Muscle layer of colon (tissue), 2 donors: ENCODE results near the gene FAM32A.

Experiments used
- H3K27ac ChIP-seq: one replicate; pipeline ENCODE4 v1.7.0; 2013; ENCODE audit warnings: low read depth, mild to moderate bottlenecking, low read length, moderate library complexity
- H3K27me3 ChIP-seq, 2 donors: one replicate each; pipeline ENCODE4 v1.7.0; 2013; ENCODE audit warnings: low read length in 2 of 2, mild to moderate bottlenecking in 2 of 2; ENCODE audit not compliant: insufficient read depth in 2 of 2, control insufficient read depth in 1 of 2
- H3K36me3 ChIP-seq: one replicate; pipeline ENCODE4 v1.7.0; 2013; ENCODE audit warnings: mild to moderate bottlenecking, low read length; ENCODE audit not compliant: insufficient read depth
- H3K4me1 ChIP-seq: one replicate; pipeline ENCODE4 v1.7.0; 2013; ENCODE audit warnings: mild to moderate bottlenecking, low read length; ENCODE audit not compliant: insufficient read depth
- H3K4me3 ChIP-seq, 2 donors: one replicate each; pipeline ENCODE4 v1.7.0; 2013; ENCODE audit warnings: low read length in 2 of 2, low read depth in 1 of 2, mild to moderate bottlenecking in 1 of 2, moderate library complexity in 1 of 2
- H3K9ac ChIP-seq: one replicate; pipeline ENCODE4 v1.7.0; 2013; ENCODE audit warnings: low read length
- H3K9me3 ChIP-seq: one replicate; pipeline ENCODE4 v1.7.0; 2013; ENCODE audit warnings: mild to moderate bottlenecking, low read length
- donor health status: abdominal sarcoma.
- donor health status: Adenocarcinoma of cecum.

Gene FAM32A

DNA sequence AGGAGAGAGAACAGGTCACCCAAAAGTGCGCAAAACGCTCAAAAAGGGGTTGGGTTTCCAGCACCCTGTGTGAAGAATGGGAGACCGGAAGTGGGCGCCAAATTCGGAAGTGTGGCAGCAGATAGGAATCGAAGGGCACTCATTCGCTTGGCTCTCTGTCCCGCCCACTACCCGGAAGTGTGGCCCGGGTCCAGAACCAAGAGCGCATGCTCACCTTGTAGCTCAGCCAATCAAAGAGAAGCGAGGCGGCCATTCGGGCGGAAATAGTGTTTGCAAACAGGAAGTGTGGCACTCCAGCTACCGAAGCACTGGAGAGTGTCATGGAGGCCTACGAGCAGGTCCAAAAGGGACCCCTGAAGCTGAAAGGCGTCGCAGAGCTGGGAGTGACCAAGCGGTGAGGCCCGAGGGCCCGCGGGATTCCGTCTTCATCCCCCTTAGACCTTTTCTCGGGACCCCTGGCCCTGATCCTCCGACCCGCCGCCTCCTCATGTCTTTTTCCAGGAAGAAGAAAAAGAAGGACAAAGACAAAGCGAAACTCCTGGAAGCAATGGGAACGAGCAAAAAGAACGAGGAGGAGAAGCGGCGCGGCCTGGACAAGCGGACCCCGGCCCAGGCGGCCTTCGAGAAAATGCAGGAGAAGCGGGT lies at the start of gene FAM32A:
TSS of gene FAM32A (plus strand) at position 288 of the 645 bp plus-strand sequence. CDS start at position 321, 33 bp downstream.
- peaks cover 11% of the 10 kb centered on the region for H3K36me3 ChIP-seq
- H3K9me3 ChIP-seq, result no peaks in the 10 kb centered on the region
- peaks cover 12% of the 10 kb centered on the region for H3K4me1 ChIP-seq
- peak within 1 kb of the TSS; percentile 90 for H3K27ac ChIP-seq
- H3K27me3 ChIP-seq, result no peaks in the 10 kb centered on the region
- H3K4me3 ChIP-seq, result peak within 1 kb of the TSS; percentile 73 to 90
- peak within 1 kb of the TSS; percentile 89 for H3K9ac ChIP-seq

DNA sequence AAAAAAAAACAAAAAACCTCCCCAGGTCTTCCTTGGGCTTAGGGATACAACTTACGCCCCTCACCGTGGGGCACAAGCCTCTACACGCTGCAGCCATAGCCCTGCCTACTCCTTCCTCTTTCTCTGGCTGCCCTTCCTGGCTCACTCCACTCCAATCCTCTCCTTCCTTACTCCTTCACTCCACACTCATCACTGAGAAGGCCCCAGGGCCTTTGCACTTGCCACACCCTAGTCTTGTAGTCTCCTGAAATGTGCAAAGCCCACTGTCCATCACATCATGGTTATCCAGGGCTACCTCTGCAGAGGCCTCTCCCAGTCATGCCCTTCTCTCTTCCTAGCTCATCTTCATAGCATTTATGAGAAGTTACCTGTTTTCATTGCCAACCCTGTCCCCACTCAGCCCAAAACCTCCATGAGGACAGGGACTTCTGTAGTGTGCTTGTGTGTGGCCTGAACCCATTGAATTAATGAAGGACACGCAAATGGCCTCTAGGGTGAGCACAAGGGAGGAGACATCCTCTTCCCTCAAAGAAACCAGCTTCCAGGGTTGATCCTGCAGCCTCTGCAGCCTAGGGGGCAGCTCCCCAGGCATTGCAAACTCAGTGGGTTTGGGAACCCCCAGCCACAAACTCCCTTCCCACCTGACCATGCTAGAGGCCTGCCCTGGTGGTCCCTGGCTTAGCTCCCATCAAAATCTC lies 49.6 kb upstream of the FAM32A start:
- H3K4me1 ChIP-seq, result no peaks in the 10 kb centered on the region
- no peak overlapping the region for H3K27ac ChIP-seq
- peaks cover 28% of the 10 kb centered on the region for H3K36me3 ChIP-seq

DNA sequence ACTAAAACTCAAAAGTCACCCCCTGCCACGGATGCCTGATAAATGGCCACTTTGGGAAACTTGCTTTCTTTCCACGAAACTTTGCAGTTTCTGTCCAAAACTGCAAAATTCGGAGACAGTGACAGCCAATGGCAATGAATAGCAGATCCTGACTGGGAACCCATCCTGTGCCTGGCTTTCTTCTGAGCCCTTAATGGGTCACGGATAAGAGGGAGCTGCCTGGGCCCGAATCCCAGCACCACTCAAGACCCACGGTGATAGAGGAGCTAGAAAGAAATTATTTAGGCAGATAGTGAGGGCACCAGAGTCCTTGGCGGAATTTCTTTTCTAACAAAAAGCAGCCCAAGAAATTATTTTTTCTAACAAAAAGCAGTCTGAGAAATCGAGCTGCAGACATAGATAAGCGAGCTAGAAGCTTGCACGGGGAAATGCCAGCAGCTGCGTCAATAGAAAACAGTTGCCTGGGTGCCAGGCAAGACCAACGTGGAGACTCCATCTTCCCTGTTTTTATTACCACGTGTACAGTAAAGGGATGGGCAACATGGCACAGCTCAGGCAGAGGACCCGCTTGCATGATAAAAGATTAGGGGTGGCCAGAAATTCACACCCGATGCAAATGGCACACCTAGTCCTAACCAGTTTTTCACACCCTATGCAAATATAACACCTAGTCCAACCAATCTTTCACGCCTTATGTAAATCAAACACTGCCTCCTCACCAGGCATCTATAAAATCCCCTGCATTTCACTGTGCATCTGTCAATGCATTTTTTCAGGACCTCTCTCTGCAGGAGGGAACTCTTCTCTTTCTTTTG lies 48.8 kb upstream of the FAM32A start:
- no peaks in the 10 kb centered on the region for H3K27me3 ChIP-seq
- no peaks in the 10 kb centered on the region for H3K9me3 ChIP-seq
- no peaks in the 10 kb centered on the region for H3K4me1 ChIP-seq
- no peak overlapping the region for H3K27ac ChIP-seq
- no peak overlapping the region for H3K9ac ChIP-seq
- peaks cover 27% of the 10 kb centered on the region for H3K36me3 ChIP-seq
- no peak overlapping the region for H3K4me3 ChIP-seq

More for the DNA sequence above, 49.6 kb upstream of the FAM32A start:
- no peak overlapping the region for H3K4me3 ChIP-seq
- no peak overlapping the region for H3K9ac ChIP-seq
- H3K9me3 ChIP-seq, result no peaks in the 10 kb centered on the region
- no peaks in the 10 kb centered on the region for H3K27me3 ChIP-seq

DNA sequence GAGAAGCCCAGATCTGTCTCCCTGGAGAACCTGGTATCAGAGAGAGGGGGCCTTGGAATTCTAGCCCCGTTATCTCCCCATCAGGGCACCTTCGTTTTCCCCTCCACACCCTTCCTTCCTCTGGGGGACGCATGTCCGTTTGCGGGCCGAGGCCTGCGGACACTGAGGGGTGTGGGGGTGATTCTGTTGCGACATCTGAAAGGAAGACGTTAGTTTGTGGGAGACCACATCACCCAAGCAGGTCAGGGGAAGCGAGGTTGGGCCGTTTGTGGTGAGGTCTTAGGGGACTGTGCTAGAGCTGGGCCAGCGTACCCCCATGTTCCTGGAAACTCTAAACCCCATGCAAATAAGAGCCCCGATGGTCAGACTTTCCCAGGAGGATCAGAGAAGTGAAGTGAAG lies 45.5 kb upstream of the FAM32A start:
- H3K27ac ChIP-seq, result no peak overlapping the region
- H3K9me3 ChIP-seq, result no peaks in the 10 kb centered on the region
- H3K9ac ChIP-seq, result no peak overlapping the region
- H3K36me3 ChIP-seq, result no peaks in the 10 kb centered on the region
- H3K4me3 ChIP-seq, result no peak overlapping the region
- H3K4me1 ChIP-seq, result no peaks in the 10 kb centered on the region
- no peaks in the 10 kb centered on the region for H3K27me3 ChIP-seq

DNA sequence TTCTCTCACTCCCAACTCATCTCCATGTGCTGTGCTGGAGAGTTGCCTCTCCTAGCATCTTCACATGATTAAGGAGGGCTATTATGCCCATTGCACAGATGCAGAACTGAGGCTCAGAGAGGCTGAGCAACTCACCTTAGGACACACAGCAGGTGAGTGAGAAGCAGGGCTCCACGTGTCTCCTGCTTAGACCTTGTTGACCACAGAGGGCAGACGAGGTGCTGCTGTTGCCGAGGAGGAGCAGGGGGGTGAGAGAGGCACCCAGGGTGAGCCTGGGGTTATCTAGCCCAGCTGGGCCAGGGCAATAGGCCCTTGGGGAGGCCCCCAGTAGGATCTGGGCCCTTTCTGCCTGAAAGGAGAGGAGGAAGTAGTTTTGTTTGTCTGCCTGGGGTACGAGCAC lies 44.2 kb upstream of the FAM32A start:
- Histone ChIP-seq H3K9ac (no peak overlapping the region), H3K9me3 (no peaks in the 10 kb centered on the region), H3K36me3 (no peaks in the 10 kb centered on the region), H3K4me3 (no peak overlapping the region), H3K27ac (no peak overlapping the region), H3K27me3 (no peaks in the 10 kb centered on the region), H3K4me1 (no peaks in the 10 kb centered on the region)

DNA sequence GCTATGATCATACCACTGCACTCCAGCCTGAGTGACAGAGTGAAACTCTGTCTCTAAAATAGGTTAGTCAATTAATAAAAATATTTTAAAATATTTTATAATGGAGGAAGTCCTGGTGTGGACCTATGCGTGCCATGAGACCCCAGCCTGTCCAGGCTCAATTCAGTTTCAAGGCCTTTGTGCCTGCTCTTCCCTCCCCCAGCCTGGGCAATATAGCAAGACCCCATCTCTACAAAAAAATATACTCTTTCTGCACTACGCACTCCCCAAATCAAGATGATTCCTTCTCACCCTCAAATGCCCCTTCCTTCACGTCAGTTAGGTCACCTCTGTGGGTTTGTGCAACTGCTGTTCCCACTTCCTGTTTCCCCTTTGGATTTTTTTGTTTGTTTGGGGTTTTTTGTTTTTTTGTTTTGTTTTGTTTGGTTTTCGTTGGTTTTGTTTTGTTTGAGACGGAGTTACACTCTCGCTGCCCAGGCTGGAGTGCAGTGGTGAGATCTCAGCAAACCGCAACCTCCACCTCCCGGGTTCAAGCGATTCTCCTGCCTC lies 43.1 kb upstream of the FAM32A start:
- Histone ChIP-seq H3K9me3 (no peaks in the 10 kb centered on the region), H3K4me3 (no peak overlapping the region), H3K27ac (no peak overlapping the region), H3K36me3 (no peaks in the 10 kb centered on the region), H3K4me1 (no peaks in the 10 kb centered on the region), H3K9ac (no peak overlapping the region), H3K27me3 (no peaks in the 10 kb centered on the region)

DNA sequence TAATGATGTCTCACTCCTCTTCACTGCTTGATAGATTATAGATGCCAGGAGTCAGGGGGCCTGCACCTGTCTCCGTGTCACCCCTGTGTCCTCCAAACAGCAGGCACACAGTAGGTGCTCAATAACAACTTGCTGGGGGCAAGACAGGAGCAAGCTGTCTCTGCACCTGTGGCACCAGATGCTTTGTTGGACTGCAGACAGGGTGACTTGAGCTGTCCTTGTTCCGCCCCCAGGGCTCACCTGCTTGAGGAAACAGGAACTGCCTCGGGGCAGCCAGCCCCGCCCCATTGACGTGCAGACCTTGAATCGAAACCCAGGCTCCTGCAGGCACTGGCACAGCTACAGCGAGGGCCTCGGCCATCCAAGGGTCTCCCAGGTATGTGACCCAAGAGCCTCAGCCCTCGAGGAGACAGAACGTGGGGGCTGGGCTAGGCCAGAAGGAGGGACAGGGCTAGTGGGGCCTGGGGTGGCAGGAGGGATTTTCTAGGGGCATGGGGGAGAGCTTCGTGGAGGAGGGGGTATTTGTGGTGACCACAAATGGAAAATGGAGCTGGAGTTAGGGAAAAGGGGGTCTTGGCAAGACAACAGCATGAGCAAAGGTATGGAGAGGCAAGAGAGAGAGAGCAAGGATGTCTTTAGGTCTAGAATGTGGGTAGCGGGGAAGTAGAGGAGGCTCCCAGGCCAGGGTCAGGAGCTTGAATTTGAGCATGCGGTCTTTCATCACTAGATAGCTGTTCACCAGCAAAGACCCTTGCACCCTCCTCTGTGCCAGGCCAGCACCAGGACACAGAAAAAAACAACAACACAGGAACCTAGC lies 41.6 kb upstream of the FAM32A start, which contains the start of gene HSH2D:
TSS of gene HSH2D (plus strand) at position 287 of the 817 bp plus-strand sequence. CDS start 5,066 bp downstream, outside the sequence.
- Histone ChIP-seq H3K27ac (no peak within 1 kb of the TSS), H3K4me3 (no peak within 1 kb of the TSS), H3K9me3 (no peaks in the 10 kb centered on the region), H3K27me3 (no peaks in the 10 kb centered on the region), H3K4me1 (no peaks in the 10 kb centered on the region), H3K36me3 (no peaks in the 10 kb centered on the region), H3K9ac (no peak within 1 kb of the TSS)

DNA sequence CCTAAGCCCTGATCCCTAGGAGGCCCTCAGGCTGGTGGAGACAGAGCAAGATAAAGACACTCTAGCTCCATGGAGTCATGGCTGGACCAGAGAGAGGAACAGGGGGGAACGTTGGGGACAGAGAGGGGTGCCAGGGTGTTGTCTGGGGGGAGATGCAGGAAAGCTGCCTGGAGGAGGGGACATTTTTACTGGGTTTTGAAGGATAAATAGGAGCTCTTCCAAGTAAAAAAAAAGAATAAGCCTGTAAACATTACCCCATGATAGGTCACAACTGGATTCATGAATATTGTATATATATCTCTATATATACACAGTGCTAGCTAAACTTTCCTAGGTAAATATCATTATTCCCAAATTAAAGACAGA lies 41.0 kb upstream of the FAM32A start:
- Histone ChIP-seq H3K27ac (no peak overlapping the region), H3K4me3 (no peak overlapping the region), H3K4me1 (no peaks in the 10 kb centered on the region), H3K27me3 (no peaks in the 10 kb centered on the region), H3K36me3 (no peaks in the 10 kb centered on the region), H3K9me3 (no peaks in the 10 kb centered on the region), H3K9ac (no peak overlapping the region)

DNA sequence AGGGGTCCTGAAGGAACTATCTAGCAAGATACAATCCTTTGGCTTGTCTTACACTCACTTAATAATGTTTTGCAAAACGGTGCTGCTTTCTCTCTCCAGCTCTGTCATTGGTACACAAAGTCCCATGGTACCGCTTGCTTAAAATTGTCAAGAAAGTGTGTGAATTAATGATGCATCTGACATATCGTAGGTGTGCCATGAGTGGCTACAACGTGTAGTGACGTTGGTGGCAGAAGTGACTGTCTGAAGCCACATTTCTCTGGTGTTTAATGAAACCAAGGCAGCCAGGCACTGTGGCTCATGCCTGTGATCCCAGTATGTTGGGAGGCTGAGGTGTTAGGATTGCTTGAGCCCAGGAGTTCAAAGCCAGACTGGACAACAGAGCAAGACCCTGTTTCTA lies 39.1 kb upstream of the FAM32A start:
- H3K9me3 ChIP-seq, result no peaks in the 10 kb centered on the region
- H3K27ac ChIP-seq, result no peak overlapping the region
- H3K9ac ChIP-seq, result no peak overlapping the region
- H3K36me3 ChIP-seq, result no peaks in the 10 kb centered on the region
- H3K27me3 ChIP-seq, result no peaks in the 10 kb centered on the region
- no peak overlapping the region for H3K4me3 ChIP-seq
- H3K4me1 ChIP-seq, result no peaks in the 10 kb centered on the region

DNA sequence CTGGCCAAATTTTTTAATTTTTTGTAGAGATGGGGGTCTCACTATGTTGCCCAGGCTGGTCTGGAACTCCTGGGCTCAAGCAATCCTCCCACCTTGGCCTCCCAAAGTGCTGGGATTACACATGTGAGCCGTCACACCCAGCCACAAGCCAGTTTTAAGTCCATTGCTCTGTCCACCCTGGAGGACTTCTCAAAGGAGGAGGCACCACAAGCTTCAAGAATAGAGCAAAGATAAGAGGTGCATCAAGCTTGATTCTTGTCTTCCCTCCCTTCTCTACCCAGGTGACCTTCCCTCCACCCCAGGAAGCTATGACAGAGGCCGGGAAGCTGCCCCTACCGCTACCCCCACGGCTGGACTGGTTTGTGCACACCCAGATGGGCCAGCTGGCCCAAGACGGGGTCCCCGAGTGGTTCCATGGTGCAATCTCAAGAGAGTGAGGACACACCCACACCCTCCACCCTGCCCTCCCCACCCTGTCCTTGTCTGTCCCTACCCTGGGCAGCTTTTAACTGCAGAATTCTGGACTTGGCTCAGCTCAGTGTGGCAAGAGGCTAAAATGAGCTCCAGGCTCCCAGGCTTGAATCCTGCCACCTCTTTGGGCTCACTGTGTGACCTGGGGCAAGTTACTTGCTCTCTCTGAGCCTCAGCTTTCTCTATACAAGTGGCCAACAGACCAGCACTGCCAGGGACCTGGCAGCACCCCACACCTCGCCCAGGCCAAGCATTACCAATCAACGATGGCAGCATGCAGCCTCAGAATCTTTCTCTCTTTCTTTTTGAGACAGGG lies 36.6 kb upstream of the FAM32A start:
- H3K4me1 ChIP-seq, result no peaks in the 10 kb centered on the region
- H3K9ac ChIP-seq, result no peak overlapping the region
- no peaks in the 10 kb centered on the region for H3K36me3 ChIP-seq
- H3K4me3 ChIP-seq, result no peak overlapping the region
- H3K9me3 ChIP-seq, result no peaks in the 10 kb centered on the region
- H3K27me3 ChIP-seq, result no peaks in the 10 kb centered on the region
- no peak overlapping the region for H3K27ac ChIP-seq
